HepG2 (cell line): ENCODE results near the gene IFIT3. TPM values are rescaled to one million over a fixed set of nuclear protein-coding genes. Genes with fewer than 3 reads are reported as not detected.

ENCODE experiments used
- ATAC-seq: fragments of 200-7000 bp; cut with Tn5 transposase; 3 replicates; pipeline ENCODE4 v1.9.1; 2020; ENCODE audit warnings: mild to moderate bottlenecking, moderate library complexity
- BruUV-seq: library from RNA; stranded (reverse); fragments of 400-500 nt; replicated peaks from 2 replicates; lab custom pipeline; 2021; lab: Mats Ljungman, UMichigan
- CTCF ChIA-PET: fragments of 300-600 bp; formaldehyde crosslinking; extraction: SDS; loops from one replicate; lab custom pipeline; 2021; ENCODE audit warnings: low total read pairs, inconsistent platforms, low intra/inter-chr PET ratio; lab: Yijun Ruan, JAX
- POLR2A ChIA-PET: fragments of 350-600 bp; sonication (Branson Sonifier 250); formaldehyde crosslinking; loops from one replicate; lab custom pipeline; 2020; ENCODE audit warnings: antibody characterized with exemption, inconsistent platforms; lab: Yijun Ruan, JAX
- DNase-seq: peaks from one replicate; pipeline ENCODE4 v3.0.0-alpha.2; 2015; ENCODE audit warnings: low spot score
- FAIRE-seq: peaks from 3 replicates; lab custom pipeline; 2011; peaks lifted over from hg19 to GRCh38; lab: Jason Lieb, UNC
- H2AFZ ChIP-seq: one replicate; pipeline ENCODE4 v1.6.1; 2011; ENCODE audit warnings: low read length, inconsistent platforms
- H3K27ac ChIP-seq: fragments of 300-600 bp; 3 replicates; pipeline ENCODE4 v1.8.0; 2011; ENCODE audit warnings: mixed run types, mild to moderate bottlenecking, mixed read lengths, low read length, inconsistent platforms; ENCODE audit not compliant: insufficient read depth; ENCODE audit errors: extremely low read length
- H3K27me3 ChIP-seq, 2 experiments: fragments of 200-600 bp in 1 of 2; 2 replicates in 1 of 2; 3 replicates in 1 of 2; pipeline versions ENCODE4 v1.6.0 to v1.8.0; 2011; ENCODE audit warnings: low read length in 2 of 2, mild to moderate bottlenecking in 2 of 2, moderate library complexity in 2 of 2, inconsistent platforms in 1 of 2; ENCODE audit not compliant: insufficient read depth in 2 of 2, control insufficient read depth in 1 of 2
- H3K36me3 ChIP-seq, 2 experiments: fragments of 200-600 bp in 1 of 2; replicated peaks in 1 of 2; 2 replicates in 1 of 2; 3 replicates in 1 of 2; pipeline versions ENCODE4 v1.5.1 to v1.8.0; 2011; ENCODE audit warnings: low read length in 2 of 2, inconsistent platforms in 1 of 2; ENCODE audit not compliant: insufficient read depth in 2 of 2, control insufficient read depth in 1 of 2
- H3K4me1 ChIP-seq: 2 replicates; pipeline ENCODE4 v1.5.1; 2012; ENCODE audit warnings: low read length, inconsistent platforms; ENCODE audit not compliant: insufficient read depth
- H3K4me2 ChIP-seq: 2 replicates; pipeline ENCODE4 v1.6.0; 2011; ENCODE audit warnings: low read depth, low read length, inconsistent platforms
- H3K4me3 ChIP-seq, 3 experiments: fragments of 200-600 bp in 1 of 3; sonication (generic), shearing (Covaris generic) in 1 of 3; replicated peaks in 1 of 3; 2 replicates each; pipeline ENCODE4 v1.5.1; 2011 to 2016; ENCODE audit warnings: low read length in 3 of 3, inconsistent platforms in 2 of 3, low read depth in 2 of 3, mild to moderate bottlenecking in 2 of 3, control low read depth in 1 of 3, mixed read lengths in 1 of 3; ENCODE audit not compliant: insufficient read depth in 1 of 3
- H3K79me2 ChIP-seq: one replicate; pipeline ENCODE4 v1.6.1; 2011; ENCODE audit warnings: low read length, inconsistent platforms; ENCODE audit not compliant: insufficient read depth
- H3K9ac ChIP-seq: 2 replicates; pipeline ENCODE4 v1.6.0; 2011; ENCODE audit warnings: mild to moderate bottlenecking, low read depth, low read length, inconsistent platforms; ENCODE audit not compliant: insufficient read depth
- H3K9me3 ChIP-seq: 2 replicates; pipeline ENCODE4 v1.5.1; 2012; ENCODE audit warnings: mild to moderate bottlenecking, low read length
- H4K20me1 ChIP-seq: 2 replicates; pipeline ENCODE4 v1.6.0; 2011; ENCODE audit warnings: inconsistent platforms, mild to moderate bottlenecking, low read length, moderate library complexity; ENCODE audit not compliant: insufficient read depth
- SETDB1 ChIP-seq: sonication (generic); formaldehyde crosslinking; IDR thresholded peaks from 2 replicates; pipeline ENCODE4 v1.5.1; 2020; ENCODE audit warnings: missing genetic modification reagents, mild to moderate bottlenecking, borderline replicate concordance
- SP5 ChIP-seq: IDR thresholded peaks from 2 replicates; pipeline ENCODE4 v1.6.1; 2016; ENCODE audit warnings: low read depth, borderline replicate concordance
- STAT6 ChIP-seq: sonication (generic); formaldehyde crosslinking; IDR thresholded peaks from 2 replicates; pipeline ENCODE4 v1.4.0; 2020; ENCODE audit warnings: missing genetic modification reagents, mild to moderate bottlenecking, borderline replicate concordance
- TRAFD1 ChIP-seq: sonication (generic); formaldehyde crosslinking; IDR thresholded peaks from 2 replicates; pipeline ENCODE4 v1.5.1; 2020; ENCODE audit warnings: missing genetic modification reagents, mild to moderate bottlenecking, borderline replicate concordance
- ZFP91 ChIP-seq: sonication (generic); formaldehyde crosslinking; IDR thresholded peaks from 2 replicates; pipeline ENCODE4 v1.9.0; 2022; ENCODE audit warnings: missing genetic modification reagents, mild to moderate bottlenecking, borderline replicate concordance
- ZNF143 ChIP-seq: sonication (generic); formaldehyde crosslinking; IDR thresholded peaks from 2 replicates; pipeline ENCODE4 v1.4.0; 2020; ENCODE audit warnings: missing genetic modification reagents
- ZNF546 ChIP-seq: sonication (generic); formaldehyde crosslinking; conservative IDR thresholded peaks from 2 replicates; pipeline ENCODE4 v1.8.1; 2023; ENCODE audit warnings: mild to moderate bottlenecking, missing genetic modification reagents
- ZNF7 ChIP-seq: IDR thresholded peaks from 2 replicates; pipeline ENCODE4 v1.6.1; 2016; ENCODE audit warnings: missing biosample characterization, missing genetic modification reagents
- in situ Hi-C: cut with HindIII; loops from 2 replicates; pipeline ENCODE4 v1.10.0; 2017; ENCODE audit warnings: low pct_unique_long_range_greater_than_20kb; ENCODE audit not compliant: extremely low pct_ligation_motif_present
- intact Hi-C: fragments of 100-400 bp; cut with micrococcal nuclease; formaldehyde crosslinking; loops from one replicate; pipeline ENCODE4 v1.10.0; 2022; ENCODE audit not compliant: unreplicated experiment
- polyA plus RNA-seq, 8 experiments: library from polyadenylated mRNA; depleted of rRNA in 3 of 8; stranded (reverse) in 7 of 8; unstranded in 1 of 8; fragments of >200 nt; fragmentation: Illumina TruSeq in 4 of 8; extraction: Trizol in 4 of 8; gene quantifications; 2 replicates each; pipeline versions ENCODE4 v1.2.1 to v1.2.3, GENCODE V29; 2011 to 2016; ENCODE audit warnings: low read depth in 4 of 8, missing spikeins in 1 of 8, mixed read lengths in 1 of 8; ENCODE audit not compliant: insufficient read depth in 1 of 8
- total RNA-seq, 5 experiments: library from RNA; depleted of rRNA; stranded (reverse); fragments of >200 nt; fragmentation: Illumina TruSeq; extraction: Trizol; gene quantifications; 2 replicates each; pipeline ENCODE4 v1.2.3, GENCODE V29; 2016; ENCODE audit warnings: low read depth in 1 of 5
- TF ChIP-seq, protein P1 (sequence below): sonication (generic); formaldehyde crosslinking; IDR thresholded peaks from 2 replicates; pipeline ENCODE4 v1.5.1; 2020; ENCODE audit warnings: missing genetic modification reagents, mild to moderate bottlenecking, borderline replicate concordance
- TF ChIP-seq, protein P2 (sequence below): sonication (generic); formaldehyde crosslinking; IDR thresholded peaks from 2 replicates; pipeline ENCODE4 v1.5.1; 2020; ENCODE audit warnings: mild to moderate bottlenecking, missing genetic modification reagents, borderline replicate concordance
- TF ChIP-seq, protein P3 (sequence below): sonication (generic); formaldehyde crosslinking; IDR thresholded peaks from 2 replicates; pipeline ENCODE4 v1.8.0; 2022; ENCODE audit warnings: mild to moderate bottlenecking, missing genetic modification reagents, moderate library complexity

IFIT3 gene
- total and polyA plus RNA-seq, 2 of the 13 experiments (the other 11 are each of a cell fraction or from before 2014, with no cell fraction given): 0.48 to 3.1 TPM

DNA sequence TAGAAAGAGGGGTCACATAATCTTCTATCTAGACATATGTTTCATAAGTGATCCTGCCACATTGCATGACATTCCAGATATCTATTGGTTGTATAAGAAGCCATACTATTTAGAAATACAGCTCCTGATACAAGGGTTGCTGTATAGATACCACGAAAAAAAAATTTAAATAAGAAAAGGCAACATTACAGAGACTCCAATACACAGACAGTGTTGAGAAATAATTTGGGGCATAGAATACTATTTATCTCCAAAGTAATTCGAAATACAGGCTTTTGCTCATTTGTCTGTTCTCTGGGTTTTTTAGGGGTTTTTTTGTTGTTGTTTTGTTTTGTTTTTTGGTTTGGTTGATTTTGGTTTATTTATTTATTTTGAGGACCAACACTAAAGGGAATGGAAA is 23.4 kb upstream of the IFIT3 start (continued):
- no peak for TF ChIP-seq STAT6
- no peak for TF ChIP-seq TRAFD1 (CRISPR knock-in tag)
- TF ChIP-seq ZNF546 (CRISPR knock-in tag): no peak

DNA sequence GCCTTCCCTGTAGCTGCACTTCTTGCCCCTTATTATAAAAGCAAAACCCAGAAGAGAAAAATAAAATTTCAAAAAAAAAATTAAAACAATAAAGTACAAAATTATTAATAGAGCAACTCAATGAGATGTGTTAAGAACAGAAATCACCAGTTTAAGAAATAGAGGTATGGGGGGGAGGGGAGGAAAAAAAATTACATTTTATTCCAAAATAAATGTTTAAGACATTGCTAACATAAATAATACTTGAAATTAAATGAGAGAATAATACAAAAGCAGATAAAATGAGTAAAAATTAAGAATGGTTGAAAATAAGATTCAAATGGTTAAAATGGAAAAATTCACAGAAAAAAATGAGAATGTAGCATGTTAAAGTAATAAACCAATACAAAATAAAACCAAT is 22.9 kb upstream of the IFIT3 start:
- FAIRE-seq (no peak), ATAC-seq (no peak)
- in situ Hi-C loops: no loop called here
- TF ChIP-seq, protein P1, sequence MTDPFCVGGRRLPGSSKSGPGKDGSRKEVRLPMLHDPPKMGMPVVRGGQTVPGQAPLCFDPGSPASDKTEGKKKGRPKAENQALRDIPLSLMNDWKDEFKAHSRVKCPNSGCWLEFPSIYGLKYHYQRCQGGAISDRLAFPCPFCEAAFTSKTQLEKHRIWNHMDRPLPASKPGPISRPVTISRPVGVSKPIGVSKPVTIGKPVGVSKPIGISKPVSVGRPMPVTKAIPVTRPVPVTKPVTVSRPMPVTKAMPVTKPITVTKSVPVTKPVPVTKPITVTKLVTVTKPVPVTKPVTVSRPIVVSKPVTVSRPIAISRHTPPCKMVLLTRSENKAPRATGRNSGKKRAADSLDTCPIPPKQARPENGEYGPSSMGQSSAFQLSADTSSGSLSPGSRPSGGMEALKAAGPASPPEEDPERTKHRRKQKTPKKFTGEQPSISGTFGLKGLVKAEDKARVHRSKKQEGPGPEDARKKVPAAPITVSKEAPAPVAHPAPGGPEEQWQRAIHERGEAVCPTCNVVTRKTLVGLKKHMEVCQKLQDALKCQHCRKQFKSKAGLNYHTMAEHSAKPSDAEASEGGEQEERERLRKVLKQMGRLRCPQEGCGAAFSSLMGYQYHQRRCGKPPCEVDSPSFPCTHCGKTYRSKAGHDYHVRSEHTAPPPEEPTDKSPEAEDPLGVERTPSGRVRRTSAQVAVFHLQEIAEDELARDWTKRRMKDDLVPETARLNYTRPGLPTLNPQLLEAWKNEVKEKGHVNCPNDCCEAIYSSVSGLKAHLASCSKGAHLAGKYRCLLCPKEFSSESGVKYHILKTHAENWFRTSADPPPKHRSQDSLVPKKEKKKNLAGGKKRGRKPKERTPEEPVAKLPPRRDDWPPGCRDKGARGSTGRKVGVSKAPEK (CRISPR knock-in tag): no peak
- TF ChIP-seq ZNF7: no peak
- TF ChIP-seq, protein P2, sequence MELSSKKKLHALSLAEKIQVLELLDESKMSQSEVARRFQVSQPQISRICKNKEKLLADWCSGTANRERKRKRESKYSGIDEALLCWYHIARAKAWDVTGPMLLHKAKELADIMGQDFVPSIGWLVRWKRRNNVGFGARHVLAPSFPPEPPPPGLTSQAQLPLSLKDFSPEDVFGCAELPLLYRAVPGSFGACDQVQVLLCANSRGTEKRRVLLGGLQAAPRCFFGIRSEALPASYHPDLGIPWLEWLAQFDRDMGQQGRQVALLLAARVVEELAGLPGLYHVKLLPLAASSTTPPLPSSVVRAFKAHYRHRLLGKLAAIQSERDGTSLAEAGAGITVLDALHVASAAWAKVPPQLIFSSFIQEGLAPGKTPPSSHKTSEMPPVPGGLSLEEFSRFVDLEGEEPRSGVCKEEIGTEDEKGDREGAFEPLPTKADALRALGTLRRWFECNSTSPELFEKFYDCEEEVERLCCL (CRISPR knock-in tag): no peak
- no peak for TF ChIP-seq SETDB1 (CRISPR knock-in tag)
- no peak for TF ChIP-seq SP5 (CRISPR knock-in tag)
- no peak for TF ChIP-seq ZFP91
- TF ChIP-seq, protein P3, sequence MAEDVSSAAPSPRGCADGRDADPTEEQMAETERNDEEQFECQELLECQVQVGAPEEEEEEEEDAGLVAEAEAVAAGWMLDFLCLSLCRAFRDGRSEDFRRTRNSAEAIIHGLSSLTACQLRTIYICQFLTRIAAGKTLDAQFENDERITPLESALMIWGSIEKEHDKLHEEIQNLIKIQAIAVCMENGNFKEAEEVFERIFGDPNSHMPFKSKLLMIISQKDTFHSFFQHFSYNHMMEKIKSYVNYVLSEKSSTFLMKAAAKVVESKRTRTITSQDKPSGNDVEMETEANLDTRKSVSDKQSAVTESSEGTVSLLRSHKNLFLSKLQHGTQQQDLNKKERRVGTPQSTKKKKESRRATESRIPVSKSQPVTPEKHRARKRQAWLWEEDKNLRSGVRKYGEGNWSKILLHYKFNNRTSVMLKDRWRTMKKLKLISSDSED (CRISPR knock-in tag): no peak
- TF ChIP-seq ZNF143 (CRISPR knock-in tag): no peak

More for the DNA sequence above, 22.9 kb upstream of the IFIT3 start:
- Histone ChIP-seq H4K20me1 (no peaks in the 10 kb centered on the region), H3K9me3 (no peaks in the 10 kb centered on the region), H3K9ac (no peak overlapping the region), H3K4me3 (no peak overlapping the region), H3K79me2 (no peaks in the 10 kb centered on the region), H3K27ac (no peak overlapping the region), H3K27me3 (peaks cover 0 to 3% of the 10 kb centered on the region in 2 experiments; a peak in 1 of 5 replicates), H3K36me3 (no peaks in the 10 kb centered on the region), H2AFZ (no peak overlapping the region), H3K4me2 (no peak overlapping the region), H3K4me1 (peaks cover 25% of the 10 kb centered on the region)
- no TSS peak for BruUV-seq
- ChIA-PET CTCF (no interaction called here), POLR2A (no interaction called here)
- DNase-seq: no peak
- intact Hi-C loops: no loop called here
